GM21723 (cell line): ENCODE data around the gene SDF4.

Experiments
- ATAC-seq: cut with Tn5 transposase; IDR thresholded peaks from one replicate; pipeline ENCODE4 v1.9.1; 2021; ENCODE audit warnings: mild to moderate bottlenecking, moderate library complexity; ENCODE audit not compliant: unreplicated experiment

SDF4 gene, protein sequence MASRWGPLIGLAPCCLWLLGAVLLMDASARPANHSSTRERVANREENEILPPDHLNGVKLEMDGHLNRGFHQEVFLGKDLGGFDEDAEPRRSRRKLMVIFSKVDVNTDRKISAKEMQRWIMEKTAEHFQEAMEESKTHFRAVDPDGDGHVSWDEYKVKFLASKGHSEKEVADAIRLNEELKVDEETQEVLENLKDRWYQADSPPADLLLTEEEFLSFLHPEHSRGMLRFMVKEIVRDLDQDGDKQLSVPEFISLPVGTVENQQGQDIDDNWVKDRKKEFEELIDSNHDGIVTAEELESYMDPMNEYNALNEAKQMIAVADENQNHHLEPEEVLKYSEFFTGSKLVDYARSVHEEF

DNA sequence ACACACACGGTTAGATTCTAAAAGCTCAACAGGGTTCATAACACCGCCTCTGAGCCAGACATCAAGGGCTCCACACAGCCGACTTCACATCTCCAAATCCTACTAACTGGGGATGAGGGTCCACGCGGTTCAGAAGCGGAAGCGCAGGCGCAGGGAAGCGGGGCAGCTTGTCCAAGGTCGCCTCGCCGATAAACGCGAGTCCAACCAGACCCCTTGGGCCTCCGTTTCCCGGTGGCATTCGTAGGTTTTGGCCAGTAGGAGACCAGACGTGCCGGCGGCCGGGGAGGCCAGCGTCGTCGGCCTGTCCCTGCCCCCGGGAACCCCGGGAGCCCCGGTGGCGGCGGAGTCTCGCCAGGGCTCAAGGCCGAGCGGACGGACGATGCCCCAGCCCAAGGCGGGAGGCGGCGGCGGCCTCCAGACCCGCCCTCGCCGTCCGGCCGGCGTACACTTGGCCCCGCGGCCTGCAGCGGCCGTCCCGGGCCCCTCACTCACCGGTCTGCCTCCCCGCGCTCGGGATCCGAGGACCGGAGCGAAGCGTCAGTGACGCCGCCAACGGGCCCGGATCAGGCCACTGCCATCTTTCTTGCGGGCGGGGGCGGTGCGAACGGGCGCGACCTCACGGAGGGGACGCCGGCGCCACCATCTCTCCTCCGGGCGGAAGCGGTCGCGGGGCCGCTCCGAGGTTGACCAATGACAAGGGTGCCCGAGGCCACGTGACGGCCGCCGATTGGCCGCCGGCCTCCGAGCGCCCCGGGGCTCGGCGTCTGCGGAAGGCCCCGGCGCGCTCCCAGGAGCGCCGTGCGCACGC, at the start of gene SDF4:
Gene SDF4 (minus strand): TSS at position 602 of the 808 bp plus-strand sequence. CDS start 3,229 bp downstream, outside the sequence.
- ATAC-seq, result peak; percentile 82

DNA sequence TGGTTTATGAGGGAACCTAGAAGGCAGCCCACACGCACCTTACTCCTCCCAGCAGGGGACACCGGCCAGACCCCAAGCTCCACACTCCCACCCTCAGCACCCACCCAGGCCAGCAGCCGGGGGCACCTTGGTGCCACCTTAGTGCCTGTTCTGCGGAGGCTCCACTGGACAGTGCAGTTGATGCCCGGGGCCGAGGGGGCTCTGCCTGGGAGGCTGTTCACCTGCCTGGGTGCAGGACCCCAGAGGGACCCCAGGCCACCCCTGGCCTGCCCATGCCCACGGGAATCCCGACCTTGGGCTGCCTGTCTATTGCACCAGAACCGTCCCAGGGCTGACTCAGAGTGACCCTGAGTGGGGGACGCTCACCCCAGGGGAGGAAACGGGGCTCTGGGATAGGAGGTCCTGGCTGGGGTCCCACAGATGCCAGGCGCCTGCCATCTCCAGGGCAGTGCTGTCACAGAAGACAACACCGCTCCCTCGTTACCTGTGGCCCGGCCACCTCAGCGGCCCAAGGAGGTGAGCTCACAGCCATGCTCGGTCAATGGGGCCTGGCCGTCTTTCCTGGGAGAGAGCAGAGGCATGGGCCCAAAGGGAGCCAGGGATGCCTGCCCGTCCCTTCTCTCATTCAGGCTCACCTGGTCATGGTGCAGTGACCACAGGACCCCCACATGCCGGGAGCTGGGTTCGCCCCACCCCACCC, 49.1 kb upstream of the SDF4 start:
- ATAC-seq, result no peak

DNA sequence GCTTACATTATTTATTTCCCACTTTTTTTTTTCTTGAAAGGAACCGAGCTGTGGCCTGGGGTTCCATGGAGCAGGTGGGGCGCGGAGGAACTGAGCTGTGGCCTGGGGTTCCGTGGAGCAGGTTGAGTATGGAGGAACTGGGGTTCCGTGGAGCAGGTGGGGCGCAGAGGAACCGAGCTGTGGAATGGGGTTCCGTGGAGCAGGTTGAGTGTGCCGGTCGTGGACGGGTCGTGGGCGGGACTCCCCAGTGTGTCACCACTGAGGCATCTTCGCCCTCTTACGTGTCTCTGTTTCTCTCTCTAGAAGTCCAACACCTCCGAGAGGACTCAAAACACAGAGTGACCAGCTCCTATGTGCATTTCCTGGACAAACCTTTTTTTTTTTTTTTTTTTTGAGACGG, 47.2 kb upstream of the SDF4 start:
- no peak for ATAC-seq

DNA sequence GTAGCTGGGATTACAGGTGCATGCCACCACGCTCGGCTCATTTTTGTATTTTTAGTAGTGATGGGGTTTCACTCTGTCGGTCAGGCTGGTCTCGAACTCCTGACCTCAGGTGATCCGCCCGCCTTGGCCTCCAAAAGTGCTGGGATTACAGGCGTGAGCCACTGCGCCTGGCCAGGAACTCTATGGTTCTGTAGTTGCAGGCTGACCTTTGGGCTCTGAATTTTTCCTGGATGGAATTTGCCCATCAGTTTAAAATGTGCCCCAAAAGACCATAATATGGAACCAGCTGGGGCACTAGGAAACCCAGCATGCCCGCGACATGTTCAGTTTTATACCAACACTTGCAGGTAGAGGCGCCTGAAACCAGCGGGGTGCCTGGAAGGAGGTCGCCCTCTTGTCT, 46.8 kb upstream of the SDF4 start:
- ATAC-seq, result no peak

DNA sequence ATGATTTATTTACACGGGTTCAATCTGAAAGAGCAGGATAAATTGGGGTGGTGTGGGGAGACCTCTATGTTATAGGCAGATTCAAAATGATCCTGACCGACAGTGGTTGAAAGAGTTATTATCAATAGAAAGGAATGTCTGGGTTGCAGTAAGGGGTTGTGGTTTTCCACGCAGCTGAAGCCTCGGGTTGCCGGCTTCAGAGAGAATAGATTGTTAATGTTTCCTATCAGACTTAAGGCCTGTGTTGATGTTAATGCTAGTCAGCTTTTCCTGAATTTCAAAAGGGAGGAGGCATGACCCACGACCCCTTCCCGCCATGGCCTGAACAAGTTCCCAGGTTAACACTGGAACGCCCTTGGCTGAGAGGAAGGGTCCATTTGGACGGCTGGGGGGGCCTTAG, 44.0 kb upstream of the SDF4 start:
- no peak for ATAC-seq

DNA sequence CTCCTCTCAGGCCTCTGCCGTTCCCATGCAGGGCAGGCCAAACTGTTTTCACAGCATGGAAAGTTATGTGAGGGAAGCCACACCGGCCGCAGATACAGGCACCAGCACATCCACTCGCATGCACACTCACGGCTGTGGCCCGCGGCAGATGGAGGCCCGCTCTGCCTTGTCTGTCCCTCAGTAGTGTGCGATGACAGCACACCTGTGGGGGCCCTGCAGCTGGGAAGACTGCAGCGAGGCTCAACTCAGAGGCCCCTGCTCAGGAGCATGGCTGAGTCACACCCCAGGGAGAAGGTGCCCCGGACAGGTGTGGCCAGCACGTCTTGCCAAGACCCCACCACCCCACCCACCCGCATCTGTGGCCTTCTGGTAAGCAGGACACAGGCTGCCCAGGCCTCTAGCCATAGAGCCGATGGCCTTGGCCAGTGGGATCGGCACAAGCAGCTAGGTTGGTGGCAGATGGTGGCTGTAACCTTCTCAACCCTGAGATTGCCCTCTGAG, 43.2 kb upstream of the SDF4 start:
- ATAC-seq, result no peak

DNA sequence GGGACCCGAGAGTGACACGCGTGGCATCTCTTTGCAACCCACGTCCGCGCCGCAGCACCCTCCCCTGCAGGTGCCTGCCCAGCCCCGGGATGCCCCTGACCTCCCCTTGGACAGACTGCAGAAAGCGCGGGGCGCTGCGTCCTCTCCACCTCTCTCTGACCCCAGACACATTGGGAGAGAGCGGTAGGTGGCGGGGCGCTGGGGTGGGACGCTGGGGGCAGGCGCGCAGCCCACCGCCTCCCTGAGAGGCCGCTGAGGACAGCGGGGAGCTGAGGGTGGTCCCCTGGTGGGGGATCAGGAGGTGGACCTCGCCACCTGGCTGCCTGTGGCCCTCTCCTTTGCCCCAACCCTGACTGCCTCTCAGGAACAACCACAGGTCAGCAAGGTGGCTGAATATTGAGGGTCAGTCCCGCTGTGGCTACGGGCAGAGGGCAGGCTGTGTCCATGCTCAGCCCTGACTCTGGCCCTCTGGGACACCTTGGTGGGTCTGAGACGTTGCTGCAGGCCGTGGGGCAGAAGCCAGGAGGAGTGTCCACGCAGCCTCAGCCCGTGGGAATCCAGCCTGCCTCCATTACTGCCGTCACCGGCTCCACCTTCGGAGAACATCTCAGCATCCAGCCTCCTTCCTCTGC, 42.6 kb upstream of the SDF4 start:
- no peak for ATAC-seq

DNA sequence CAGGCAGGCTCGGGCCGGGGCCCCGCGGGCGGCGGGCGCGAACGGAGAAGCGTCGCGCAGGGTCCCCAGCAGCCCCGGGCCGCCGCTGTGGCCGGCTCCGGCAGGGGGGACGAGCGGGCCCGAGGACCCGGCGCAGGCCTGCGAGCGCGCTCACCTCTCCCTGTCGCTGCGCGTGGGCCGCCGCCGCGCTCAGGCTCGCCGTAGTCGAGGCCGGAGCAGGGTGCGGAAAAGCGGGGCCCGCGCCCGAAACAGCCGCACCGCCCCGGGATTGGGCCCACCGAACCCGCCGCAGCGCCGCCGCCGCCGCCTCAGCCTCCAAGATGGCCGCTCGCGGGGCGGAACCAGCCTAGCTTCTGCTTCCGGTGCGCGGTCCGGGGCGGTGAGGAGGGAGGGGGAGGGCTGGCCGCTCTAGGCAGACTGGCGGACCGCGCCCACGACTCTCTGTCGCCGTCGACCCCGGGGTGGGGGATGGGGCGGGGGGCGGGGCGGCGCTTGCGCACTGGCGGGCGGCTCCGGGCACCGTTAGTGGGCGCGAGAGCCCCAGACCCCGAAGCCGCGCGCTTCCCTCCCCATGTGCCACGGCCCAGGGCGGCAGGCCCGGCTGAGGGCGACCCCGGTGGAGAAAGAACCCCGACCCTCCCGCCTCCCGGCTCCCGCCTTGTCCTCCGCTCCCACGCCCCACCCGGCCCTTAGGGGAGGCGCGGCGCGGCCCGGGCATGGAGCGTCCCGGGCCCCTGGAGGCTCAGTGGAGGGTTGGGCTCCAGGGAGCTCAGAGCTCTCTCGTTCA, 41.9 kb upstream of the SDF4 start, which contains the start of gene UBE2J2:
Gene UBE2J2 (minus strand): TSS at position 343 of the 787 bp plus-strand sequence. CDS start 5,862 bp downstream, outside the sequence.
- peak; percentile 74 for ATAC-seq

DNA sequence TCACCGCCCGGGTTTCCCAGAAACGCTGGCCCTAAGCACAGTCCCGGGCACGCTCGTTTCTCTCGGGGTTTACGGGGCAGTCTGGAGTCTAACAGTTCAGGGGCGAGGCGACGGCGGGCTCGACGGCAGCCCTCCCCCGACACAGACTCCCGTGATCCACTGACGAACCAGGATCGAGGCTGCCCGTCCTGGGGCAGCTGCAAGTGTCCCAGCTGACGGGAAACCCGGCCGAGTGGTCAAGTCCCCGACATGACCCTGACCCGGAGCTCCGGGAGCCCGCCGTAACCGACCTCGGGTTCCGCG, 41.4 kb upstream of the SDF4 start:
- ATAC-seq, result no peak

DNA sequence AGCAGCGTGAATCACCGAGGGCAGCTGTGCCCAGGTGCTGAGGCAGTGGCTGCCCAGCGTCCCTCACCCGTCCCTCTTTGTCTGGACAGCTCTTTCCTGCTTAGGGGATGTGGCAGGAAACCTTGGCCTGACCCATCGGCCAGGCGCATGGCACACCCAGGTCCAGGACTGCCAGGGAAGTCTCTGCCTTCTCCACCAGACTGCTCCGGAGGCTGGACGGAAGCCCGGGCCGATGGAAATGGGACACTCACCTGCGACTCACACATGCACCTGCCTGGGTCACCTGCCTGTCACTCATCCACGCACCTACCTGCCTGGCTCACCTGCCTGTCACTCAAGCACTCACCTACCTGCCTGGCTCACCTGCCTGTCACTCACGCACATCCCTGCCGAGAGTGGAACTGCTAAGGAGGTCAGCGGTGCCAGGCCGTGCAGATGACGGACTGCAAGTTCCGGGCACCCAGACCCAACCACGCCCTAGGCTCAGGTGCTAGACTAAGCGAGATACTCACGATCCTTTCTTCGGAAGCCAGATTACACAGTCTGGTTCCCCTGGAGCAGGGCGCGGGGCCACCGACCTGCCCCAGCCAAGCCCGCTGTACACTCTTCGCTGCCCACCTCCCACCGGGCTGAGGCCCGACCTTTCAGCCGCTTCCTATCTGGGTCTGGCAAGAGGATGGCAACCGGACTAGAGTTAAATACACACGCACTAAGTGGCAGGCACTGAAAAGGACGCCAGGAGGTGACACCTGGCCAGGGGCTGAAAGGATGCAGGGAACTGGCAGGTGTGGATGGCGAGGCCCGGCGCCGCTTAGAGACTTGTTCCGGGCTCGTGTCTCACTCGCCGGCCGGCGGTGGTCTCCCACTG, 40.8 kb upstream of the SDF4 start:
- ATAC-seq, result no peak

DNA sequence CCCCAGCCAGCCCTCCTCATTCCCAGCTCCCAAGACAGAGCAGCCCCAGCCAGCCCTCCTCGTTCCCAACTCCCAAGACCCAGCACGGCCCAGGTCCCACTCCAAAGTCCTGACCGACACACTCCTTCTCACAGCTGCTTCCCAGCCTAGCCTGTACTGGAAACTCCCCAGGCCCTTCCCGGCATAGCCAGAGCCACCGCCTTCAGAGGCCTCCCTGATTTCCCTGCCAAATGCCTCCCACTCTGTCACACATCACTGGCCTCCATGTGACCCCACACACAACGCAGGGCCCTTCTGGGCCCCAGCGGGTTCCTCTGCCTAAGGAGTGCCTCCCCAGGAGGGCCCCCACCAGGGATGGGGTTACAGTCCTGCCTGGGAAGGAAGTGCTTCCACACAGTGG, 39.0 kb upstream of the SDF4 start:
- no peak for ATAC-seq

DNA sequence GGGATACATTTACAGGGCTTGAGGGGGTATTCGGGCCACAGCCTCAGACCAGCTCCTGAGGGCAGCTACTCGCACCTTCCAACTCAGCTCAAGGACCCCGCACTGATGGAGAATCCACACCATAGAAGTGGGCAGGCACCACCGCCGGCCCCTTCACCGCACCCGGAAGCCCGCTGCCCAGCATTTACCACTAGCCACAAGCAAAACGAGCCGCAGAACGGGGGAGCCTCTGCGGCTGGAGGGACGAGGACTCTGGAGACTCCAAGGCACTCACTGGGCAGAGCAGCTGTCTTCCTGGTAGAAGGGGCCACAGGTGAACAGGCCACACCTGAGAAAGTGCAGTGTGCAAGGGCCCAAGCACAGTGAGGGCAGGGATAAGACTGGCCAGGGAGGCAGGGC, 36.5 kb upstream of the SDF4 start:
- no peak for ATAC-seq

DNA sequence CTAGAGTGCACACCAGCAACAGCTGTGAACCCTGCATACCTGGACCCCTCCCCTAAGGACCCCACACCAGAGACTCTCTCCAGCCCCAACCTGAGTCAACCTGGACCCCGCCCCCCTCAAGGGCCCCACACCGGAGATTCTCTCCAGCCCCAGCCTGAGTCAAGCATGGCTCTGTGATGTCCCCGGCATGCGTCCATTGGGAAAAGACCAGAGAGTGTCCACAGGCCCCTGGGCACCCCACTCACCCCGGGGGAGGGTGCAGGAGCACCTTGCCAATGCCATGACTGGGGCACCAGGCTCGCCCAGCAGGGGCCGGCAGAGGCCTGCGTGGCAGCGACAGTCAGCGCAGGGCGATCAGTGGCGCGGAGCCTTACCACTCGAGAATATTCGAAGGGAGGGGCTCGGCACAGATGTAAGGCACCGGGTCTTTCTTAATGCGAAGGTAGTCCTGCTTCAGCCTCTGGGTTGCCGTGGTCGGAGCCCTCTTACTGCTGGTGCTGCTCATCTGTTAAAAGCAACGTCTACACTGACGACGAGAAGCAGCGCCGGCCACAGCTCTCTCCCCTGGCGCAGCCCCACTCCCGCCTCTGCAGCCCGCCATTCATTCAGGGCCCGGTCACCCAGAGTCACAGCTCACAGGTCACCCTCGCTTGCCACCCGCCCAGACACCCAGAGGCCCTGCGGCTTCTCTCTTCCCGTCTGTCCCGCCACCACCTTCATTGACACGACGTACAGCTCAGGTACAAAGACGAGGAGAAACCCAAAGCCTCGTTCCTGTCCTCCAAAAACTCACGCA, 35.9 kb upstream of the SDF4 start:
- no peak for ATAC-seq

DNA sequence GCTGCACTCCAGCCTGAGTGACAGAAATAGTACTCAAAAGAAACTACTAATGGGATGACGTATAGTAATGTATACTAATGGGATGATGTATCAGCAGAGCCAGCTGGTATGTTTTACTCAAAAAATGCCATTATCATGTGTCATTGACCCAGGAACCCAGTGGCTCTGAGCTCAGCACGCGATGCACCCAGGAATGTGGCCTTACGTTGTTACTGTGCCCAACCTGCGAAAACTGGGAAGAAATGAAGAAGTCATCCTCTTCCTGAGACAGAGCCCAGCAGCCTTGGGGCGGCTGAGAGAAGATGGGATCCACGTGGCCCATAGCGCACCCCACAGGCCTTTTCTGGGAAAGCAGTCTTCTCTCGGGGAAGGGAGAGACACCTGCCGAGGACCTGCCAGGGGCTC, 33.1 kb upstream of the SDF4 start:
- no peak for ATAC-seq

DNA sequence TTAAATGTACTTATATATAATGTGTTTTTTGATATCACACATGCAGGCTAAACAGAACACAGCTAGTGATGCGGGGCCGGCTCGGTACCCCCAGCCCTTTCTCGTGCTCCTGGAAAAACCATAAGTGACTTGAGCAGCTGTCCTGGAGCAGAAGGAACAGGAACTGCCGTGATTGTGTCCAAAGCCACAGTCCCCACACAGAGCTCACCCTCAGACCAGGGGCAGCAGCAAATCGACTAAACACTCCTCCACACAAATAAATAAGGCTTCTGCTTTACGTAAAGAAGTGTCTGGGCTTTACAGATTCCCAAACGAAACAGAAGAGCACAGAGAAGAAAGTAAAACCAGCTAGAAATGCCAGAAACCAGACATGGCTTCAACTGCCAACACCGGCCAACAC, 32.2 kb upstream of the SDF4 start:
- no peak for ATAC-seq

DNA sequence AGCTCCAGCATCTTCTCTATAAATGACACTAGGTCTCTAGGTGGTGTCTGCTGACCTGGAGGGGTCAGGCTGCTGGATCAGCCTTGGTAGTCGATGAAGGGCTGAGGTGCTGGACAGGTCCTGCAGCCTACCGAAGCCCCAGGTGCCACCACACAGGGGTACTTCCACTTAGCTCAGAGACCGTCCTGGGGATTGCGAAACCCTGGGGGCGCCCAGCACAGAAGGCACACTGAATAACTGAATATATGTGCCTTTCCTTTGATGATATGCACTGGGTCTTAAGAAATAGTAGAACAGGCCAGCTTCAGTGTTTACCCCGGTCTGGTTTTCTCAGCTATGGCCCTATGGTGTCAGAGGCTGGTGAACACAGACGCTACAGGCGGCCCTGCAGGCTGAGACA, 31.0 kb upstream of the SDF4 start:
- ATAC-seq, result no peak

DNA sequence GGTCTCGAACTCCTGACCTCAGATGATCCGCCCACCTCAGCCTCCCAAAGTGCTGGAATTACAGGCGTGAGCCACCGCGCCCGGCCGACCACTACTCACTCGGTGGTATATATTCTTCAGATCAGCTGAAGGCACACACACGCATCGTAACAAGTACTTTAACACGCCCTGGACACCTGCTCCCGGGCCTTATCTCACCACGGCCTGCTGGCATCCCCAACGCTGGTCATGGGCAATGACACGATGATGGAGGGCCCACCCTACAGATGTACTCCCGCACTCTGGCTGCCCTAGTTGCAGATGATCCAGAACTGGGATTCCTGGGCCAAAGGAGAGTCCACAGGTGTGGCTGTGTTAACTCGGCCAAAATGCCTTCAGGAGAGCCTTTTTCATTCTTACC, 30.3 kb upstream of the SDF4 start:
- ATAC-seq, result no peak

DNA sequence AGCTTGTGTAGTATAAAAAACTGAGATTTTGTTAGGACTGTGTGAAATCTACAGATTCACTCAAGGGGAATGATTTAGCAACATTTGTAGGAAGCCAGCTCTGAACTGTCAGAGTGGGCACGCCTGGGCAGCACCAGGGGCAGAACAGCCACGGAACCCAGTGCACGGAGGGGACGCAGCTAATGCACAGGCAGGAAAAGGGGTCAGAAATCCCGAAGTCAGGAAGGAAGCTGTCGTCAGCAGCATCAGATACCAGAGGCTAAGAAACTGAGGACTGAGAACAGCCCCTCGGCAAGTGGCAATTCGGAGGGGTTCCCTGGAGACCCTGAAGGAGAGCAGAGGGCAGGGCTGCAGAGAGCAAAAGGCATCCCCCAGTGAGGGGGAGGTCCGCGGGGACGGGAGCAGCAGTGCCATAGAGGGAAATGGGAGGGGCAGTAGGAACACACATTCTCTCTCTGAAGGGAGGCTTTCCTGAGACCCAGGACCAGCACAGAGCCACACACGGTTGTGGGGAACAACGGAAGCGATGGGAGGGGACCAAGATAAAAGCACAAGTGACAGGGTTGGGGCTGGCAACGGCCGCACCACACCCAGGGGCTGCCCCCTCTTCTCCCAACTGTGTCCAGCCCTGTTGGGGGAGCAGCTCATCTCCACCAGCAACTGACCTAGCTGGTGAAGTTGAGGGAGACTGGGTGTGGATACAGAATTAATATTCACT, 29.2 kb upstream of the SDF4 start:
- no peak for ATAC-seq
